SJCRH30 (cell line): ENCODE measurements around the gene MYRFL. TPM values are rescaled to one million over a fixed set of nuclear protein-coding genes. Genes with fewer than 3 reads are reported as not detected.

Experiments used
- total RNA-seq: library from RNA; depleted of rRNA; stranded (reverse); fragments of >200 nt; shearing (Covaris generic); gene quantifications from 2 replicates; pipeline ENCODE4 v1.2.3, GENCODE V29; 2014; rRNA removed

Gene MYRFL
- total RNA-seq, 1 experiment from 2014 or later: not detected

Other genes with a start within 250 kb of the MYRFL start
- 355 and 361 TPM in 2 replicates for gene CCT2, start 239.8 kb upstream of the MYRFL start, total RNA-seq
- not detected in 2 replicates for gene LRRC10, start 214.3 kb upstream of the MYRFL start, total RNA-seq
- 0.05 TPM in 1 of 2 replicates, not detected in the other for gene BEST3, start 125.9 kb upstream of the MYRFL start, total RNA-seq
- 9.1 and 10.4 TPM in 2 replicates for gene RAB3IP, start 86.4 kb upstream of the MYRFL start, total RNA-seq